GM21423 (cell line): ENCODE measurements around the gene CDH12.
"Not testable (repeated sequence)": the region's sequence is repeated elsewhere in the genome, so short reads cannot be mapped to it uniquely, and the experiment has no call there.

ENCODE experiments used
- ATAC-seq: cut with Tn5 transposase; IDR thresholded peaks from one replicate; pipeline ENCODE4 v1.9.1; 2021; ENCODE audit warnings: mild to moderate bottlenecking, moderate library complexity; ENCODE audit not compliant: unreplicated experiment

Gene CDH12

DNA sequence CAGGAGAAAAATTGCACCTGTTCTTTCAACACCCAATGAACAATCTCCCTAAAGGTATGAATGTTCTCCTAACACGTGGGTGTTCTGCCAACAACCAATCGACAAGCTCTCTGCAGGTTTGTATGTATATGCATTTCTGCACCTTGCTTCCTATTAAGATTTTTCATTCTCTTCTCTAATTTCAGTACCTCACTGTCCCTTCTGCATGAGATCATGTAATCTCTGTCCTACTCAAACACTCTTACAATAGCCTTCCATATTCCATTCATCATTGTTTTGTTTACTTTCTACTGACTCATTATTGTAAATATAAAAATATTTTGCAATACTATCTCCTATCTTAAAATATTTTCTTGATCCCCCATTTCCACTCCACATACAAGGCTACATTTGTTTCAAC lies 382.0 kb downstream of the CDH12 start:
- no peak for ATAC-seq

DNA sequence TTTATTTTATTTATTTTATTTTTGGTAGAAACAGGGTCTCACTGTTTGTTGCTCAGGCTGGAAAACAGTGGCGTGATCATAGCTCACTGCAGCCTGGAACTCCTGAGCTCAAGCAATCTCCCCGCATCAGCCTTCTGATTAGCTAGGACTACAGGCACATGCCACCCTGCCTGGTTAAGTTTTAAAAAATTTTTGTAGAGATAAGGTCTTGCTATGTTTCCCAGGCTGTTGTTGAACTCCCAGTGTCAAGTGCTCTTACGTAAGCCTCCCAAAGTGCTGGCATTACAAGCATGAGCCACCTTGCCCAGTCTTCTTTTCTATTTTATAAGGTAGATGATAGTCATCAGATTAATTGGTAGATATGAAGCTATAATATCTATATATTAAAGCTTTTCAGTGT lies 382.7 kb downstream of the CDH12 start:
- no peak for ATAC-seq

DNA sequence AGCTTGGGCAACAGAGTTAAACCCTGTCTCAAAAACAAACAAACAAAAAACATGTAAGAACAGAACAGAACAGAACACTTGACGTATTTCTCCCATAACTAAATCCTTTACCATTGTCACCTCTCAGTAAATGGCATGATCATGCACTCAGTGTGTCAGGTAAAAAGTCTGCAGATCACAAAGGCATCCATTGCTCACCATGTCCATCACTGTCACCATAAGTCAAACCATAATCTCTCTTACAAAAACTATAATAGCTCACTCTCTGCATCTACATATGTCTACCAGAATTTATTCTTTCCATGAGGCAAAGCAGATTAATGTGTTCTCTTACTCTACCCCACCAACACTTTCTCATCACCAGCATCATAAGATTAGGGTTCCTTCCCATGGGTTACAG lies 387.5 kb downstream of the CDH12 start:
- ATAC-seq, result no peak

DNA sequence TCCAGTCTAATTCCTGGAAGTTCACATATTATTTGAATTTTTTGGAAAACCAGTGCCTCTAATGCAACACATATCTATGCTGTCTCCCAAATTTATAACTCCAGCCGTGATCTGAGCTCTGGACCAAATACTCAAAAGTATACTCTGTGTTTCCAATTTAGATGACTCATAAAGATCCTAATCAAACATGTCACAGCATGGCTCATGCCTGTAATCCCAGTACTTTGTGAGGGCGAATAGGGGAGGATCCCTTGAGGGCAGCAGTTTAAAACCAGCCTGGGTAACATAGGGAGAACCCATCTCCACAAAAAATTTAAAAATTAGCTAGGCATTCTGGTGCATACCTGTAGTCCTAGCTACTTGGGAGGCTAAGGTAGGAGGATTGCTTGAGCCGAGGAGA lies 388.0 kb downstream of the CDH12 start:
- ATAC-seq, result no peak

DNA sequence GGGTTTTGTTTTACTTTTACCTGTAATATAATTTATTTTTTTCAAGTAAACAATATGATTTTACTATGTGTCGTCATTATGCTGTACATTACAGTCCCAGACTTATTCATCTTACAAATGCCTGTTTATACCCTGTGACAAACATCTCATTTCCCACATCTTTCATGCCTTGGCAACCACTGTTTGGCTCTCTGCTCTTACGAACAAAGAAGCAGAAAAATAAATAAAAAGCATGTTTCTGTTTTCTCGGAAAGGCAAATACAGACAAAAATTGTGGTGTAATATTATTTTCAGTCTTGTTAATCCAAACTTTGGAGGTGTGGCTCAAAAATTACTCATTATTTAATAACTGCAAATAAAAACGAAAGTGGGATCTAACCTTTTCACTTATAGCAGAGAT lies 393.0 kb downstream of the CDH12 start:
- ATAC-seq, result no peak

DNA sequence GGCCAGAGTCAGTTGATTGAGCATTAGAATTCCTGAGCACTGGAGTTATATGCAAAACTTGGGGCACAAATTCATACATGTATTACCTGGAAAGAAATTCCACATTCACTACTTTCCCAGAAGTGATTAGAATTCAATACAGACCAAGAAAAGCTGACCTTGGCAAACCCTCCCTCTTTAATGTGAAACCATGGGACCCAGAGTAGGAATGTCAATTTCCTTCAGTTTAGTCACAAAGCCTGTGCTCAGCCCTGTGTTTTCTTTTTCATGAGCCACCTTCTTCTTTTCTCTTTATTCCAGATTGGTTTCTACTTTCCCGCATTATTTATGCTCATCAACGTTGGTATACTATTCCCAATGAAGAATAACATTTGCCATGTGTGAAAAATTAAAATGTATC lies 420.2 kb downstream of the CDH12 start:
- no peak for ATAC-seq

DNA sequence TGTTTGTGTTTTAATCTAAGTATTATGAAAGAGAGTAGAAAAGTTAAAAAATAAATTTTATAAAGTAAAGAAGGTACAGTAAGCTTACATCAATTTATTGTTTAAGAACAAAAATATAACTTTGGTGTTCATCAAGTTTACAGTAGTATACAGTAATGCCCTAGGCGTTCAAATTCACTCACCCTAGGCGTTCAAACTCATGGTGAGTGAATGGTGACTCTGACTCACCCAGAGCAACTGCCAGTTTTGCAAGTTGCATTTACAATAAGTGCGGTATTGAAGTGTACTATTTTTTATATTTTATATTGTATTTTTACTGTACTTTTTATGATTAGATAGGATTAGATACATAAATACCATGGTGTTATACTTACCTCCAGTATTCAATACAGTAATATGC lies 421.3 kb downstream of the CDH12 start:
- ATAC-seq, result no peak

DNA sequence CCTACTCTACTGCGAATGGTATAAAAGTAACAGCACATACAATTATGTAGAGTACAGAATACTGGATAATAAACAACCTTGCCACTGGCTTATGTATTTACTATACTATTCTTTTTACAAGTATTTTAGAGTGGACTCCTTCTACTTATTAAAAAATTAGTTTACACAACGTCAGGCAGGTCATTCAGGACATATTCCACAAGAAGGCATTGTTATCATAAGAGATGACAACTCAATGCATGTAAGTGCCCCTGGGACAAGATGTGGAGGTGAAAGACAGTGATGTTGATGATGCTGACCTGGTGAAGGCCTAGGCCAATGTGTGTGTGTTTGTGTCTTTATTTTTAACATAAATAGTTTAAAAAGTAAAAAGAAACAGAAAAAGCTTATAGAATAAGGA lies 421.7 kb downstream of the CDH12 start:
- ATAC-seq, result no peak

DNA sequence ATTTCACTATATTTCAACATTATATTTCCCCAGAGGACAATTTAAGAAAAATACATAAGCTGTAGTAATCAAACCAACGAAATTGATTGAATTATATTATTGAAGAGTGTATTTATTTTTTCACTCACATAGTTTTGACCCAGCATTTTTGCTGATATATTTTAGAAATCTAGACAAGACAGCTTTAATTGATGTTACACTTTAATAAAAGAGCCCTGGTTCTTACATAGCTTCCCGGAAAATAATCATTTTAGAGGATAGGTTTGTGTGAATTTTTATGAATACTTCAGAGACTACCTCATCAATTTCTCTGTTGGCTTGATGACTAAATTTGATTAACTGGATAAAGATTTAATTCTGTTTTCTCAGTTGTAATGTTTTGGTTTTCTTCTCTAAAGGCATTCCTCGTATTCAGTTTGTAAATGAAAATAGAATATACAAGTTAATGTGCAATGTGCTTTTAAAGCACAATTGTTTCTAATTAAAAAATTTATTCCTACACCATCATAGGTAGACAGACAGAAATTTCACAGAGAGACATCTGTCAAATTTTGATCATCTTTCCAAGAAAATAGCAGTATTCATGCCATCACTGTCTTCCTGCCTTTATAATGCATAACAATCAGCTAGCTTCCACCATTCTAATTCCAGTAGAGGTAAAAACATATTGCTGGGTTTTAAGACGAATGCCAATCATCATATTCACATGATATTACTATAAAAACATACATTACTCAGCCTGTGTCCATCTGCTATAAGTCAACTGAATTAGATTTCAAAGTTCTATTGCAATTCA lies 441.4 kb downstream of the CDH12 start:
- no peak for ATAC-seq

DNA sequence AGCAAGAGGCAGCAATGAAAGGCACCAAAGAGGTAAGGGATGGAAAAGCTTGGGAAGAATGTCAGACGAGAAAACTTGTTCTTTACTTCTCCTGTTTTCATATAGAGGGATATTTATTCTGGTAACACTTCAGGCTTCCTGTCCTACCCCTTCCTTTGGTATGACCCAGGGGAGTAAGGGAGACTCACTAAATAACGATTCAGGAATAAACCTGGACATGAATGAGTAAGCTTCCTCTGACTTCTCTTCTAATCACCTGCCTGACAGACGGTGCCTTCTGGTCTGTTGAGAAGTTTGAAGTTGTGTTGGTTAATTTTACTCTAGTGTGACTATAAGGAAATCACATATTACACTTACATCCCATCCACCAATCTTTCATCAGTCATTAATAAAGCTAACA lies 461.2 kb downstream of the CDH12 start:
- no peak for ATAC-seq

DNA sequence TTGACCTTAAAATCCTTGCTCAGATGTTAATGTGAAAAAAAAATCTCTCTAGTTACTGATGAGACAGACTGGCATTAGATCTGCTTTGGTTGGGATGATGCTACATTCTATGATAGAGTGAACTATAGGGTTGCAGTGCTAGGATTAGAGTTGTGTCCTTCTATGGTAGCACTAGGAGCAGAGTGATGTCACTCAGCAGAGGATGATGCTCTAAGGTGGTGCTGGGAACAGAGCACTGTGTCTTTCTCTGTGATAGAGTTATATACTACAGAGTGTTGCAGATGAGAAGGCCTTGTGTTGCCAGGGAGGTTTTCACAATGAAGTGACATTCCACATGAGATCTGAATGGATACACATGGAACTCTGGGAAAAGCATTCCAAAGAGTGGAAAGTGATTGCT lies 462.3 kb downstream of the CDH12 start:
- no peak for ATAC-seq

DNA sequence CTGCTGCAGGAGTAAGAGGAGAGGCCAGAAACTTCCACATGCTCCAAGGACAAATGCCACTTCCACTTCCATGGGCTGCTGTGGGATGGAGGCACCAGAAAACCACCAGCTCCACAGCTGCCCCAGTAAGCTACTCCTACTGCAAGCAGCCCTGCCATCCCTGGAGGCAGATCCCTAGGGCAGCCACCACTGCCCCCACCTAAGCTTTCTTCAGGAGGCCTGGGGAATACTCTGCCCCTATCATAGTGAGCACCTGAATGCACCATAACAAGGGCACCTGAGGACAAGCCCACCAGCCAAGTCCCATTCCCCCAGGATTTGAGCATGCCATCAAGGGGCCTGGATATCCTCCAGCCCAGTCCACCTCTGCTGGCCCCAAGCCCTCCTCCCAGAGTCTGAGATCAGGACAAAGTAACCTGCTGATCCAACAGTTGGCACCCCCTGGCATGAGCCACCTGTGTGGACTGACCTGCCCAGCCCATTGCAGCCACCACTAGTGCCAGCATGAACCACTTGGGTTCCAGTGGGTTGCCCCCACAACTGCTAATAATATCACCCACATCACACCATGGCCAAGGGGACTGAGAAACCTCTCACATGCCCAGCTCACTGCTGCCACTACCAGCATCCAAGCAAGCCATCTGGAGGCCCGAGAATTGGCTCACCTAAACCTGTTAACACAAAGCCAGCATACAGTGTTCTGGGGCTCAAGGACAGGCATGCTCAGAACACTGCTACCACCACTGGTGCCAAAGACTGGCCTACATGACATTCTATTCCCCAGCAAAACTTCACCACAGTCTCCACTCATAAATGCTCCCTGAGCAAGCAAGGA lies 480.1 kb downstream of the CDH12 start:
- no peak for ATAC-seq

DNA sequence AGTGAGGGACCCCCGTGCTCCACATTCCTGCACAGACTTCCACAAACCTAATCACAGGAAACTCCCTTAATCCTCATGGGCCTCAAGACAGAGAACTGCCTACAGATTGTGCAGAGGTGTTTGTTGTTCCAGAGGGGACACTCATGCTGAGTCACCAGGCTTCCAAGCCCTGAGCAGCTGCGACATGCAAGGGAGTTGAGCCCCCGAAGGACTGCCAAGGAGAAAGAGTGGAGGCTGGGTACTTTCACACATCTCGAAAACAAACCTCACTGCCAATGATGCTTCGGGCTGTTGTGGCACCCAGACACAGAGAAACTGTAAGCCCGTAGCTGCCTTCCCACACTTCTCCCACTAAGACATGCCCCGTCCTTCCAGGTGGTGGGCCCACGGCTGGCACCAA lies 480.8 kb downstream of the CDH12 start:
- no peak for ATAC-seq

DNA sequence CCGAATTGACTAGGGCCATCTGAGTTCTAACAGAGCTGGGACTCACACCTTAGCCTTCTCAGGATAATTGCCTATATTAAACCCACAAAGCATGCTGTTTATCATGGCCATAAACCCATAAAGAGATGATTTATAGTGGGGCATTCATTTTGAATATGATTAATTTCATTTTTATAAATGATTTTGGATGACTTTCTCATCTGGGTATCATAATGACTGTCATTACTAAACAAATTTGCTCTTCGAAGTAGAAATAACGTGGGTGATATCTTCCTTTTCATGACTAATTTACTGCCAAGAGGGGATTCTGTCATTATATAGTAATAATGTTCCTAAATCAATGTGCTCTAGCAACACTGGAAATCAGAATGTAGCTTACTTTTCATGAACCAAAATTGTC lies 498.2 kb downstream of the CDH12 start:
- no peak for ATAC-seq

DNA sequence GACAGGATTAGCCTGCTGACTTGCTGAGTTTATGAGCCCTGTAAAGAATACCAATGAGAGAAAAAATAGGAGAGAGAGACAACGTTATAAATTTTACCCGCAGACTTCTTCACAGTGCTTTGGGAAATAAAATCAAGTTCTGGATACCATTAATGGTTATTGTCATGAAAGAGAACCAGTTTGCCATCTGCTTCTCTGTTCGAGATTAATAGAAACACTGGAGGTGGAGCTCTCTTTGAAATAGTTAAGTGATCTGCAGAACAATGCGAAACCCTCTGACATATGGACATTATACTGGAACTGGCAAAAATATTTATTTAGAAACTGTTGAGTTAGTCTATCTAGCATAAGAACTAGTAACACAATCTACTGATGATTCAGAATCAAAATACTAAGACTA lies 500.7 kb downstream of the CDH12 start:
- no peak for ATAC-seq

DNA sequence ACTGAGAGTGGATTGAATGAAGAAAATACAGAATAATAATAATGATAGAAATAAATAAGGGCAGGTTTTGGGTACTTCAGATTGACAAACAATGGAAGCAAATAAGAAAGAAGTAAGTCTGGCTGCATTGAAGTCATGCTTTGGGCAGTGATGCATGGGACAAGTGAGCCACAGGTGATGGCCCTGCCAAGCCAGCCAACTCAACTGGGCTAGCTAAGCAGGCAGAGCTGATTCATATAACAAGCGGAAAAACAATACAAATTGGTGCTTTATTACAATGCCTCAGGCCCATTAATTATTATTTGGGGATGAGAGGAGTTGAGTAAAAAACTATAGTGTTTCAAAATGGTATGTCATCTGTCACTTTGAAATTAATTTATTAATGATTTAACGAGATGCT lies 502.0 kb downstream of the CDH12 start:
- ATAC-seq, result no peak

DNA sequence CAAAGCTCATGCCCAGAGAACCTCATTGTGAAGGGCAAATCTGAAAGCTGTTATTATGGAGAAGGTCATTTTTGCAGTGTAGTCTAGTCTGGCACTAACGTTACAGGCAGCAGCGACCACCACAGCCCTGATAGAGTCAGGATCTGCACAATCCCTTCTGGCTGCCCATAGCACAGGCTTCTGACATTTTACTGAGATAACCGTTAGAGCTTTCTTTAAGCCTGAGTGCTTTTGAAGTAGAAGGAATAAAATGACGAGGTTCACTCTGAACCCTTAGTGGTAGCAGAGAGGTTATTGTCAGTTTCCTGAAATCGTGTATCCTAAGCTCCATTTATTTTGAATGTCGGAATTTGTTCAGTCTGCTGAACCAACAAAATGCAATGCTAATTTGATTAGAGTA lies 505.1 kb downstream of the CDH12 start:
- no peak for ATAC-seq

DNA sequence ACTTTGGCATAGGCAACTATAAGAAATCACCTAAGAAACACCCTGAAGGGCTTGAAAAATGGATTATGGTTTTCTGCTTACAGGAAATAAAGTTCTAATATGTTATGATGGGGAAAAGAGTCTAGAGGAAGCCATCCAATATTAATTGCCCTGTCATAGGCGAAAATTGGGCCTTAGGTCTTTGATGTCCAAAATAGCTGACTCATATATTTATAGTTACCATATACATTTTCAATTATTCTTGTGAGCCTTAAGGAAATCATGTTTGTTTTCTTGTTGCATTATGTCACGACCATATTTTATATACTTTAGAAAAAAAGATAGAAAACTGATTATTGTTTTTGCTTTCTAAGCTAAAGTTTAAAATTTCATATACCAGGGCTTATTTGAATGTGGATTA lies 509.1 kb downstream of the CDH12 start:
- no peak for ATAC-seq

DNA sequence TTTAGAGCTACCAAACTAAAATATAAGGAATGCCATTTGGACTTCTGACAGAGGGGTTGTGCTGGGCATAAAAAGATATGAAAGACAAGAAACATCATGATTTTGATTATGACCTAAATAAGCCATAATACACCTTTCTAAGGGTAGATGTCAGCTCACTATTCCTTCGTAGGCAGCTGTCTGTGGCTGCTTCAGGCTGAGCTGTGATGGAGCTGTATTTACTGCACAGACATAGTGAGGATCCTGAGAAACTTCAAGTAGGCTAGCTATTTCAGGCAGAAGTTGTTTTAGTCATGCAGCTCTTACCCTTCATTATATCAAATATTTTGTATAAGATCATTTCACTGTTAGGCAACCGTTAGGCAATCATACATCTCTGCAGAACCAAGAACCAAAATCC lies 511.7 kb downstream of the CDH12 start:
- ATAC-seq, result no peak

DNA sequence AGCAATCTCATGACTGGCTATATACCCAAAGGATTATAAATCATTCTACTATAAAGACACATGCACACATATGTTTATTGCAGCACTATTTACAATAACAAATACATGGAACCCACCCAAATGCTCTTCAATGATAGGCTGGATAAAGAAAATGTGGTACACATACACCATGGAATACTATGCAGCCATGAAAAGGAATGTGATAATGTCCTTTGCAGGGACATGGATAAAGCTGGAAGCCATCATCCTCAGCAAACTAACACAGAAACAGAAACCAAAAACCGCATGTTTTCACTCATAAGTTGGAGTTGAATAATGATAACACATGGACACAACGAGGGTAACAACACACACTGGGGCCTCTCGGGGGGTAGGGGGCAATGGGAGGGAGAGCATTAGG lies 520.2 kb downstream of the CDH12 start:
- not testable (repeated sequence) for ATAC-seq

DNA sequence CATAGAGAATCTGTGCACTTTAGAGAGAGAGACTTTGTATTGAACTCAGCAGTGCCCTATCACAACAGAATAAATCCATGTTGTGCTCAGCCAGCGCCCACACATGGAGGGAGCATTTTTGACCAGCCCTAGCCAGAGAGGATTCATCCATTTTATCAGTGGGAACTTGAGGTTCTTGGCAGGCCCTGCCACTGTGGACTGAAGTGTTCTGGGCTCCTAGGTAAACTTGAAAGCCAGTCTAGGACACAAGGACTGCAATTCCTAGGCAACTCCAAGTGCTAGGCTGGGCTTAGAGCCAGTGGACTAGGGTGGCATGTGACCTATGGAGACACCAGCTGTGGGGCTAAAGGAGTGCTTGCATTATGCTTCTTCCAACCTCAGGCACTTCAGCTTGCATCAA lies 523.5 kb downstream of the CDH12 start:
- ATAC-seq, result no peak

DNA sequence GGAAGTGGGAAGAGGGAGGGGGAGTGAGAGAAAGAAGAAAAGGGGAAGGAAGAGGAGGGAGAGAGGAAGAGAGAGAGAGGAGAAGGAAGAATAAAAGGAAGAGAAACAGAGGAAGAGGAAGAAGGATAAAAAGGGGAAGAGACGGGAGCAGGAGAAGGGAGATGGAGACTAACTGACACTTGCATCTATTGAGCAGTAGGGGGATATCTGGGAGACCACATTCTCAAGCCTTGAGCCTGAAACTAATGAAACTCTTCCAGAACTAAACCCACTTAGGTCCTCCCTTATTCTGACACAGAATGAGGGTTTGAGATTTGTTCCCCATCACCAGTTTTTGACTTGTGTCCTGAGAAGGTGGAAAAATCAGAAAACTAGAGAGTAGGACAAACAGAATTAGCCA lies 533.3 kb downstream of the CDH12 start:
- no peak for ATAC-seq
